Measurements from ENCODE around the gene MEIS1. TPM values are rescaled to one million over a fixed set of nuclear protein-coding genes. Genes with fewer than 3 reads are reported as not detected.

The MEIS1 gene
- total RNA-seq, 1 experiment from 2014 or later, result 4.4 TPM

DNA sequence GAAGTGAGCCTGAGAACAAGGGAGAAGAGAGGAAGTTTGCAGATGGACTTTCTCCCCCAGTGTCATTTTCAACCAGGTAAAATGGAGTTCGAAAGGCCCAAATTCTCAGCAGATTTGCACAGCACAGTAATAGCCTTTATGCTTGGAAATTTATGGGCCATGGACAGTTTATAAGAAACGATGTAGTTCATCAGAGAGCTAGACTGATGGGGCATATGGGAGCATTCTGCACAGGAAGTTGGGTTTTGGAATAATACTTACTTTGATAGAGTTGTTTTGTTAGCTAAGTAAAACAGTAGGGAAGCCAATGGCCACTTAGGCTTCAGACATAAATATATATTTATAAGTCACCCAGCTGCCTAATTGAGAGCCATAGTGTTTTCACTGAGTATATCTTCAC, 169.4 kb downstream of the MEIS1 start:
- H3K27ac Mint-ChIP-seq (ENCODE audit: low read depth, unreplicated experiment), result no peak overlapping the region
- ChIA-PET POLR2A (no interaction called here), CTCF (interaction anchor here (0.5 kb wide), 1 partner anchor 182 kb away, joined by 3 read pairs; no protein-coding TSS in a partner anchor)
- no peak overlapping the region for H3K4me3 Mint-ChIP-seq (ENCODE audit: unreplicated experiment)
- no peak for DNase-seq (ENCODE audit: unreplicated experiment)
- no TSS peak for BruUV-seq (replicated peaks)
- no peaks in the 10 kb centered on the region for H3K4me1 Mint-ChIP-seq (ENCODE audit: insufficient read depth, unreplicated experiment)
- H3K36me3 Mint-ChIP-seq (ENCODE audit: insufficient read depth, unreplicated experiment), result no peaks in the 10 kb centered on the region
- TF ChIP-seq, protein P1, sequence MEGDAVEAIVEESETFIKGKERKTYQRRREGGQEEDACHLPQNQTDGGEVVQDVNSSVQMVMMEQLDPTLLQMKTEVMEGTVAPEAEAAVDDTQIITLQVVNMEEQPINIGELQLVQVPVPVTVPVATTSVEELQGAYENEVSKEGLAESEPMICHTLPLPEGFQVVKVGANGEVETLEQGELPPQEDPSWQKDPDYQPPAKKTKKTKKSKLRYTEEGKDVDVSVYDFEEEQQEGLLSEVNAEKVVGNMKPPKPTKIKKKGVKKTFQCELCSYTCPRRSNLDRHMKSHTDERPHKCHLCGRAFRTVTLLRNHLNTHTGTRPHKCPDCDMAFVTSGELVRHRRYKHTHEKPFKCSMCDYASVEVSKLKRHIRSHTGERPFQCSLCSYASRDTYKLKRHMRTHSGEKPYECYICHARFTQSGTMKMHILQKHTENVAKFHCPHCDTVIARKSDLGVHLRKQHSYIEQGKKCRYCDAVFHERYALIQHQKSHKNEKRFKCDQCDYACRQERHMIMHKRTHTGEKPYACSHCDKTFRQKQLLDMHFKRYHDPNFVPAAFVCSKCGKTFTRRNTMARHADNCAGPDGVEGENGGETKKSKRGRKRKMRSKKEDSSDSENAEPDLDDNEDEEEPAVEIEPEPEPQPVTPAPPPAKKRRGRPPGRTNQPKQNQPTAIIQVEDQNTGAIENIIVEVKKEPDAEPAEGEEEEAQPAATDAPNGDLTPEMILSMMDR (IDR thresholded peaks at IDR 0.05; ENCODE audit: unreplicated experiment), result no peak
- H3K9me3 Mint-ChIP-seq (ENCODE audit: unreplicated experiment), result no peaks in the 10 kb centered on the region
- no peaks in the 10 kb centered on the region for H3K27me3 Mint-ChIP-seq (ENCODE audit: insufficient read depth, unreplicated experiment)
- intact Hi-C loops (cut with micrococcal nuclease), result no loop called here

DNA sequence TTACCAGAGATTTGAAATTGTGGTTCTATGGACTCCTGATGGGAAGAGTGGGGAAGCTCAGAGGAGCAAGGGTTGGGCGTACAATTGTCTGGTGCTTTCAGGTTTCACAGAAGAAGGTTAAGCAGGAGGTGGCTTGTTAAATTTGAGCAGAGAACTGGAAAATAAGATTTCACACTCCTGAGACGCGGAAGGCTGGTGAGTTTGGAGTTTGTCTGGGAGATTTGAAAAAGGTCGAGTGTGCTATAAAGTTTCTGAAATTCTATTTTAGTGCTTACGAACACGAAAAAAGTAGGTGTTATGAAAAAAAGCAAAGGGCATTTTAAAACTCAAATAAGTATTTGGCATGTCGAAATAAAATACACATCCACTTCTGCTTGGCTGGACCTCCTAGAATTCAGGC, 170.1 kb downstream of the MEIS1 start:
- POLR2A ChIA-PET, result no interaction called here
- Mint-ChIP-seq H3K9me3 (ENCODE audit: unreplicated experiment) (no peaks in the 10 kb centered on the region), H3K36me3 (ENCODE audit: insufficient read depth, unreplicated experiment) (no peaks in the 10 kb centered on the region), H3K27me3 (ENCODE audit: insufficient read depth, unreplicated experiment) (no peaks in the 10 kb centered on the region), H3K4me3 (ENCODE audit: unreplicated experiment) (no peak overlapping the region), H3K27ac (ENCODE audit: low read depth, unreplicated experiment) (no peak overlapping the region), H3K4me1 (ENCODE audit: insufficient read depth, unreplicated experiment) (no peaks in the 10 kb centered on the region)
- no peak for DNase-seq (ENCODE audit: unreplicated experiment)
- TF ChIP-seq, protein P1 (IDR thresholded peaks at IDR 0.05; ENCODE audit: unreplicated experiment), result no peak
- BruUV-seq (replicated peaks), result no TSS peak
- CTCF ChIA-PET, result interaction anchor here (0.5 kb wide), 1 partner anchor 181 kb away, joined by 3 read pairs; no protein-coding TSS in a partner anchor
- intact Hi-C loops (cut with micrococcal nuclease), result no loop called here

DNA sequence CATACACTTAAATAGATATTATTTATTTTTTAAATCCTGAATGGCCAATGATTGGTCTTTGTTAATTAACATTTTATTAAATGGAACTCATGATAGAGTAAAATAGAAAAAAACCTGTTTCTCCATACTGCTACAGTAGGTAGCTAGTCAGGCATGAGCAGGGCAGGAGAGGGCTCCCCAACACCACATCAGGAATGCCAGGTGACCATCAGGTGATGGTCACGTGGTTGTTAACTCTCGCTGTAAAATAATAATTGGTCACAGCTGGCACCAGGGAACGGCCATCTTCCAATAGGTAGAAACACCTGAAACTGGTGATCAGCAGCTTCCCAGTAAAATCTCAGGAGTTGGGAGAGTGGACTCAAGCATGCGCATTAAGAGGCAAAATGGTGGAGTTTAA, 172.2 kb downstream of the MEIS1 start:
- Mint-ChIP-seq H3K27ac (ENCODE audit: low read depth, unreplicated experiment) (no peak overlapping the region), H3K4me3 (ENCODE audit: unreplicated experiment) (no peak overlapping the region), H3K36me3 (ENCODE audit: insufficient read depth, unreplicated experiment) (no peaks in the 10 kb centered on the region), H3K27me3 (ENCODE audit: insufficient read depth, unreplicated experiment) (no peaks in the 10 kb centered on the region), H3K4me1 (ENCODE audit: insufficient read depth, unreplicated experiment) (no peaks in the 10 kb centered on the region), H3K9me3 (ENCODE audit: unreplicated experiment) (no peaks in the 10 kb centered on the region)
- BruUV-seq (replicated peaks), result no TSS peak
- CTCF ChIA-PET, result interaction anchor here (0.7 kb wide), 1 partner anchor 100 kb away, joined by 3 read pairs; no protein-coding TSS in a partner anchor
- TF ChIP-seq, protein P1 (IDR thresholded peaks at IDR 0.05; ENCODE audit: unreplicated experiment), result no peak
- DNase-seq (ENCODE audit: unreplicated experiment), result no peak
- intact Hi-C loops (cut with micrococcal nuclease), result no loop called here
- POLR2A ChIA-PET, result interaction anchor here (0.7 kb wide), 1 partner anchor 325 kb away, joined by 3 read pairs; no protein-coding TSS in a partner anchor
